H9 (cell line): Measurements from ENCODE around the gene P2RX6. TPM values are rescaled to one million over a fixed set of nuclear protein-coding genes. Genes with fewer than 3 reads are reported as not detected.
A peak's percentile ranks its signal among the peaks of the same experiment; 100 is the strongest.

ENCODE experiments used
- DNase-seq: peaks from one replicate; pipeline ENCODE4 v3.0.0-alpha.2; 2017
- H2AFZ ChIP-seq: one replicate; pipeline ENCODE4 v1.6.1; 2013; ENCODE audit warnings: mild to moderate bottlenecking, low read length, control low read depth, moderate library complexity
- H2AK5ac ChIP-seq: 2 replicates; pipeline ENCODE4 v1.6.1; 2013; ENCODE audit warnings: low read length, control low read depth, mixed read lengths; ENCODE audit not compliant: insufficient read length
- H2BK120ac ChIP-seq: one replicate; pipeline ENCODE4 v1.6.1; 2013; ENCODE audit warnings: low read depth, mild to moderate bottlenecking, low read length, control low read depth, inconsistent platforms; ENCODE audit not compliant: poor library complexity, severe bottlenecking
- H2BK12ac ChIP-seq: 2 replicates; pipeline ENCODE4 v1.6.1; 2013; ENCODE audit warnings: low read length, control low read depth, mixed read lengths, low read depth; ENCODE audit not compliant: insufficient read length
- H2BK15ac ChIP-seq: 2 replicates; pipeline ENCODE4 v1.6.1; 2013; ENCODE audit warnings: low read depth, low read length, control low read depth
- H2BK20ac ChIP-seq: one replicate; pipeline ENCODE4 v1.6.1; 2013; ENCODE audit warnings: low read depth, mild to moderate bottlenecking, low read length, control low read depth, inconsistent platforms; ENCODE audit not compliant: poor library complexity, severe bottlenecking
- H2BK5ac ChIP-seq: 2 replicates; pipeline ENCODE4 v1.6.1; 2013; ENCODE audit warnings: low read length, control low read depth, mixed read lengths; ENCODE audit not compliant: insufficient read length
- H3K14ac ChIP-seq: 2 replicates; pipeline ENCODE4 v1.6.1; 2013; ENCODE audit warnings: low read length, control low read depth; ENCODE audit not compliant: insufficient read depth
- H3K18ac ChIP-seq: 2 replicates; pipeline ENCODE4 v1.6.1; 2013; ENCODE audit warnings: low read depth, mild to moderate bottlenecking, mixed read lengths, low read length, control low read depth; ENCODE audit not compliant: insufficient read length
- H3K23ac ChIP-seq: 2 replicates; pipeline ENCODE4 v1.6.1; 2013; ENCODE audit warnings: low read length, control low read depth, mixed read lengths, low read depth; ENCODE audit not compliant: insufficient read length
- H3K23me2 ChIP-seq: 2 replicates; pipeline ENCODE4 v1.6.1; 2013; ENCODE audit warnings: low read depth, mild to moderate bottlenecking, mixed read lengths, low read length, control low read depth; ENCODE audit not compliant: insufficient read length, poor library complexity, severe bottlenecking
- H3K27ac ChIP-seq: 2 replicates; pipeline ENCODE4 v1.5.1; 2013; ENCODE audit warnings: low read length, control low read depth, mixed read lengths, low read depth; ENCODE audit not compliant: insufficient read length
- H3K27me3 ChIP-seq: 2 replicates; pipeline ENCODE4 v1.6.1; 2013; ENCODE audit warnings: low read length, control low read depth, inconsistent platforms; ENCODE audit not compliant: insufficient read depth
- H3K4ac ChIP-seq: 2 replicates; pipeline ENCODE4 v1.6.1; 2013; ENCODE audit warnings: low read depth, mild to moderate bottlenecking, control low read depth, inconsistent platforms, low read length, moderate library complexity
- H3K4me1 ChIP-seq: 2 replicates; pipeline ENCODE4 v1.6.1; 2013; ENCODE audit warnings: low read length, control low read depth, inconsistent platforms; ENCODE audit not compliant: insufficient read depth
- H3K4me2 ChIP-seq: 2 replicates; pipeline ENCODE4 v1.6.1; 2013; ENCODE audit warnings: low read length, control low read depth, mixed read lengths; ENCODE audit not compliant: insufficient read length, insufficient read depth
- H3K56ac ChIP-seq: 2 replicates; pipeline ENCODE4 v1.6.1; 2013; ENCODE audit warnings: low read depth, mild to moderate bottlenecking, mixed read lengths, low read length, control low read depth; ENCODE audit not compliant: insufficient read length
- H3K79me1 ChIP-seq: 2 replicates; pipeline ENCODE4 v1.6.1; 2013; ENCODE audit warnings: low read depth, mild to moderate bottlenecking, moderate library complexity, low read length, control low read depth, inconsistent platforms; ENCODE audit not compliant: insufficient read depth, poor library complexity, severe bottlenecking
- H3K79me2 ChIP-seq: 2 replicates; pipeline ENCODE4 v1.6.1; 2013; ENCODE audit warnings: low read length, control low read depth, inconsistent platforms; ENCODE audit not compliant: insufficient read depth
- H3K9ac ChIP-seq: 2 replicates; pipeline ENCODE4 v1.6.1; 2013; ENCODE audit warnings: low read length, control low read depth, mixed read lengths; ENCODE audit not compliant: insufficient read length; ENCODE audit errors: extremely low read depth
- H3K9me3 ChIP-seq: one replicate; pipeline ENCODE4 v1.6.1; 2013; ENCODE audit warnings: low read depth, low read length, inconsistent platforms; ENCODE audit not compliant: control insufficient read depth
- H3T11ph ChIP-seq: one replicate; pipeline ENCODE4 v1.6.1; 2013; ENCODE audit warnings: mild to moderate bottlenecking, low read length, control low read depth, inconsistent platforms
- H4K20me1 ChIP-seq: one replicate; pipeline ENCODE4 v1.6.1; 2013; ENCODE audit not compliant: control insufficient read depth, insufficient read length, insufficient read depth
- H4K5ac ChIP-seq: 2 replicates; pipeline ENCODE4 v1.6.1; 2013; ENCODE audit warnings: low read depth, mild to moderate bottlenecking, mixed read lengths, low read length, control low read depth; ENCODE audit not compliant: insufficient read length
- H4K8ac ChIP-seq: replicated peaks from 2 replicates; pipeline ENCODE4 v1.6.1; 2013; ENCODE audit warnings: low read length, control low read depth, mixed read lengths, low read depth; ENCODE audit not compliant: insufficient read length
- H4K91ac ChIP-seq: 2 replicates; pipeline ENCODE4 v1.6.1; 2013; ENCODE audit warnings: low read depth, mild to moderate bottlenecking, moderate library complexity, mixed read lengths, low read length, control low read depth; ENCODE audit not compliant: insufficient read length
- H3K27ac Mint-ChIP-seq, 3 experiments: 2 replicates in 2 of 3; 3 replicates in 1 of 3; pipeline ENCODE4 v1.8.0; 2020 to 2021; ENCODE audit warnings: mixed read lengths in 3 of 3, mild to moderate bottlenecking in 1 of 3, moderate library complexity in 1 of 3
- H3K27me3 Mint-ChIP-seq: 2 replicates; pipeline ENCODE4 v1.8.0; 2021; ENCODE audit warnings: low read depth, mild to moderate bottlenecking, moderate library complexity, mixed read lengths
- H3K36me3 Mint-ChIP-seq, 3 experiments: 2 replicates in 2 of 3; 3 replicates in 1 of 3; pipeline ENCODE4 v1.8.0; 2020 to 2021; ENCODE audit warnings: low read depth in 3 of 3, mixed read lengths in 3 of 3; ENCODE audit not compliant: insufficient read depth in 1 of 3
- H3K4me1 Mint-ChIP-seq, 2 experiments: 2 replicates each; pipeline ENCODE4 v1.8.0; 2020; ENCODE audit warnings: mixed read lengths in 2 of 2
- H3K4me3 Mint-ChIP-seq, 2 experiments: 2 replicates in 1 of 2; 3 replicates in 1 of 2; pipeline ENCODE4 v1.8.0; 2020 to 2021; ENCODE audit warnings: mild to moderate bottlenecking in 2 of 2, mixed read lengths in 2 of 2, moderate library complexity in 1 of 2
- H3K9me3 Mint-ChIP-seq, 2 experiments: 2 replicates in 1 of 2; 3 replicates in 1 of 2; pipeline ENCODE4 v1.8.0; 2020; ENCODE audit warnings: mild to moderate bottlenecking in 2 of 2, mixed read lengths in 2 of 2, moderate library complexity in 1 of 2
- CTCF ChIP-seq: fragments of 200-600 bp; sonication (generic); conservative IDR thresholded peaks from 3 replicates; pipeline ENCODE4 v1.8.0; 2021; ENCODE audit warnings: antibody characterized with exemption, mild to moderate bottlenecking
- WGBS: extraction: QIAGEN DNeasy Blood & Tissue Kit; methylation state at CpG from one replicate; pipeline ENCODE4 v1.1.7; 2013; ENCODE audit warnings: missing lambda C conversion rate, low lambda C conversion rate, mixed read lengths; ENCODE audit not compliant: insufficient read length; ENCODE audit errors: extremely low coverage; 5-methylcytosine and 5-hydroxymethylcytosine counted together
- total RNA-seq: library from RNA; stranded (reverse); gene quantifications from 2 replicates; pipeline ENCODE4 v1.2.1, GENCODE V29; 2021

The P2RX6 gene
- total RNA-seq, 1 experiment from 2014 or later = not detected

DNA sequence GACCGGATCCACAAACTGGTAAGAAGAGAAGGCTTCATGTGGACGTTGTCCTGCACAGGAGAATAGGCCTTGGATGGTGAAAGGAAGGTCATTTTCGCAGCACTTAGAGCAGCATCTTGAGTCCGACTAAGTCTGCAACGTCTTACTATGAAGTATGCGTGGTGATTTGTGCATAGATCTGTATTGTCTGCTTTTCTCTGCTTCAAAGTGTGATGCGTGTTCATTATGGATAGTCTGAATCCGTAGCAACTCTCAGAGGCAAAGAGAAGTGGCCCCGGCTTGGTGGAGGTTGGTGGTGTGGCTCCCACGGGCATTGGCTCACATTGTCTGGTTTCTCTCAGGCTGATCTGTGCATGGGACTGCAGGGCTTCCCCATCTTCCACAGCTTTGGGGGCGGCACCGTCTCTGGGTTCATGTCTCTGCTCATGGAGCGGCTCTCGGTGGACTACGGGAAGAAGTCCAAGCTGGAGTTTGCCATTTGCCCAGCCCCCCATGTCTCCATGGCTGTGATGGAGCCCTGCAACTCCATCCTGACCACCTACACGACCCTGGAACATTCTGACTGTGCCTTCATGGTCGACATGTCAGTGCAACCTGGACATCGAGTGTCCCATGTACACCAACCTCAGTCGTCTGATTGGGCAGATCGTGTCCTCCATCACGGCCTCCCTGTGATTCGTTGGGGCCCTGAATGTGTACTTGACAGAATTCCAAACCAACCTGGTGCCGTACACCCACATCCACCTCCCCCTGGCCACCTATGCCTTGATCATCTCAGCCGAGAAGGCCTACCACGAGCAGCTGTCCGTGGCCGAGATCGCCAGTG is 52.3 kb downstream of the P2RX6 start:
- H2BK12ac ChIP-seq = no peak overlapping the region
- H3T11ph ChIP-seq = no peak overlapping the region
- Mint-ChIP-seq H3K9me3 (peaks cover 0 to 1% of the 10 kb centered on the region in 2 experiments; a peak in 1 of 5 replicates), H3K36me3 (no peaks in the 10 kb centered on the region), H3K27ac (peak overlapping the region in 1 of 3 experiments; percentile 37; a peak in 1 of 7 replicates), H3K27me3 (peaks cover 16% of the 10 kb centered on the region), H3K4me3 (no peak overlapping the region), H3K4me1 (no peaks in the 10 kb centered on the region)
- no peak overlapping the region for H2BK20ac ChIP-seq
- no peak overlapping the region for H3K4ac ChIP-seq
- H3K56ac ChIP-seq = no peak overlapping the region
- H4K5ac ChIP-seq = no peak overlapping the region
- no peak overlapping the region for H2BK120ac ChIP-seq
- no peak overlapping the region for H2AFZ ChIP-seq
- no peak overlapping the region for H3K4me2 ChIP-seq
- H3K23me2 ChIP-seq = no peaks in the 10 kb centered on the region
- TF ChIP-seq CTCF = no peak
- no peaks in the 10 kb centered on the region for H3K79me1 ChIP-seq
- no peaks in the 10 kb centered on the region for H3K9me3 ChIP-seq
- H3K27ac ChIP-seq = no peak overlapping the region
- no peak overlapping the region for H4K8ac ChIP-seq
- no peak overlapping the region for H4K91ac ChIP-seq
- no peak overlapping the region for H2BK5ac ChIP-seq
- no CpG with 5 or more reads among the region's 28 CpGs for WGBS
- H3K18ac ChIP-seq = no peak overlapping the region
- H3K14ac ChIP-seq = no peak overlapping the region
- no peak overlapping the region for H2AK5ac ChIP-seq
- H3K27me3 ChIP-seq = no peaks in the 10 kb centered on the region
- DNase-seq = no peak
- no peak overlapping the region for H3K9ac ChIP-seq
- H3K79me2 ChIP-seq = no peaks in the 10 kb centered on the region
- no peak overlapping the region for H2BK15ac ChIP-seq
- no peaks in the 10 kb centered on the region for H3K4me1 ChIP-seq
- H4K20me1 ChIP-seq = no peaks in the 10 kb centered on the region
- H3K23ac ChIP-seq = no peak overlapping the region
